Ovary (tissue), 3 donors: ENCODE results near the gene EXT2.

ENCODE experiments used
- CTCF ChIP-seq, 3 donors: fragments of 450-650 bp in 2 of 3; fragments of 200-600 bp in 1 of 3; IDR thresholded peaks; one replicate each; pipeline versions ENCODE4 v1.5.1 to v1.8.0; 2016 to 2022; ENCODE audit warnings: antibody characterized with exemption in 3 of 3, mild to moderate bottlenecking in 1 of 3
- EP300 ChIP-seq: sonication (generic); formaldehyde crosslinking; IDR thresholded peaks from one replicate; pipeline ENCODE4 v1.6.1; 2017; ENCODE audit warnings: antibody characterized with exemption
- POLR2A ChIP-seq: fragments of 450-650 bp; IDR thresholded peaks from one replicate; pipeline ENCODE4 v1.6.1; 2017; ENCODE audit warnings: antibody characterized with exemption, mild to moderate bottlenecking, moderate library complexity
- donor health status: DM: no; HTN: no; CAD: no.

DNA sequence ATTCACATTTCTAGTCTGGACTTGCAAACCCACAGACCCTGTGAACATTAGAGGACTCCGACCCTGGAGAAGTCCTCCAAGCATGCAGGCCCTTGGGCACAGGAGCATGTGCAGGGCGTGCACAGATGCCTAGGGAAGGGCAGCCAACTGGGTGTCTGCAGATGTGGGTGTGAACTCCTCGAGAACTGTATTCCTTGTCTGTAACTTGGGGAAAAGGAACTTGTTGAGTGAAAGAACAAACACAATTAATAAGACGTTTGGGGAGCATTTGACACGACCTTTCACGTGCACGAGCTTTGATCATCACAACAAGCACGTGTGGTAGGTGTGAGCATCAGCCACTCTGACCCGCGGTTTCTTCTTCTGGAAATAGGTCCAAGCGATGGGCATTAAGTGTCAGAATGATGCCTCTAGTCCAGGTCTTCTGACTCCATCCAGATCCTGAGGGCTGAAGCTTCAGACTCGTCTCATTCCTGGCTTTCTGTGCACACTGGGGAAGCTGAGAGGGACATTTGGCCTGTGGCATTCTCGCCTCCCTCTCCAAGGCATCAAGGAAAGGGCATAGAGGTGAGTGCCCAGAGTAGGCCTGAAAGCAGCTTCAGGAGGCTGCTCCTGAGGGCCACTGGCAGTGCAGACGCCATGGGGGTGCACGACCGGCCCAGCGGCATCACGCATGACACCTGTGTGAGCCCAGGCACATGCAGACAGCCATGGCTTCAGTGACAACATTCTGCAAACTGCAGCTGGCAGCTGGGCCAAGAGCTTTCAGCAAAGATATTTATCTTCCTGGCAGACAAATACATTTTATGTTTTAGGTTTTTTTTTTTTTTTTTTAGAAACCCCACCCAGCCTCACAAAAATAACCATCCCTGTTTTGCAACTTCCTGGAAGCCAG is 182.0 kb downstream of the EXT2 start:
- TF ChIP-seq POLR2A (no peak), CTCF (IDR thresholded peaks at IDR 0.05) (no peak), EP300 (no peak)
